Ovary (tissue), 3 donors: Measurements from ENCODE around the gene FALEC.

Experiments
- POLR2A ChIP-seq: fragments of 450-650 bp; IDR thresholded peaks from one replicate; pipeline ENCODE4 v1.6.1; 2017; ENCODE audit warnings: antibody characterized with exemption, mild to moderate bottlenecking, moderate library complexity
- TF ChIP-seq, protein P1 (sequence below), 3 donors: fragments of 450-650 bp in 2 of 3; fragments of 200-600 bp in 1 of 3; IDR thresholded peaks; one replicate each; pipeline versions ENCODE4 v1.5.1 to v1.8.0; 2016 to 2022; ENCODE audit warnings: antibody characterized with exemption in 3 of 3, mild to moderate bottlenecking in 1 of 3
- donor health status: DM: no; HTN: no; CAD: no.

- no peak for TF ChIP-seq POLR2A
- TF ChIP-seq, protein P1, sequence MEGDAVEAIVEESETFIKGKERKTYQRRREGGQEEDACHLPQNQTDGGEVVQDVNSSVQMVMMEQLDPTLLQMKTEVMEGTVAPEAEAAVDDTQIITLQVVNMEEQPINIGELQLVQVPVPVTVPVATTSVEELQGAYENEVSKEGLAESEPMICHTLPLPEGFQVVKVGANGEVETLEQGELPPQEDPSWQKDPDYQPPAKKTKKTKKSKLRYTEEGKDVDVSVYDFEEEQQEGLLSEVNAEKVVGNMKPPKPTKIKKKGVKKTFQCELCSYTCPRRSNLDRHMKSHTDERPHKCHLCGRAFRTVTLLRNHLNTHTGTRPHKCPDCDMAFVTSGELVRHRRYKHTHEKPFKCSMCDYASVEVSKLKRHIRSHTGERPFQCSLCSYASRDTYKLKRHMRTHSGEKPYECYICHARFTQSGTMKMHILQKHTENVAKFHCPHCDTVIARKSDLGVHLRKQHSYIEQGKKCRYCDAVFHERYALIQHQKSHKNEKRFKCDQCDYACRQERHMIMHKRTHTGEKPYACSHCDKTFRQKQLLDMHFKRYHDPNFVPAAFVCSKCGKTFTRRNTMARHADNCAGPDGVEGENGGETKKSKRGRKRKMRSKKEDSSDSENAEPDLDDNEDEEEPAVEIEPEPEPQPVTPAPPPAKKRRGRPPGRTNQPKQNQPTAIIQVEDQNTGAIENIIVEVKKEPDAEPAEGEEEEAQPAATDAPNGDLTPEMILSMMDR (IDR thresholded peaks at IDR 0.05), result no peak
Observed at GRCh38 chr1:150557065-150557600, 41.6 kb downstream of the FALEC start.
